Activated naive CD8-positive, alpha-beta T cell (primary cell): Measurements from ENCODE around the gene LMNTD1.
"Not testable (repeated sequence)": the region's sequence is repeated elsewhere in the genome, so short reads cannot be mapped to it uniquely, and the experiment has no call there.

Source experiments
- H3K27ac Mint-ChIP-seq: one replicate; pipeline ENCODE4 v1.8.0; 2021; ENCODE audit warnings: mixed read lengths
- H3K27me3 Mint-ChIP-seq: one replicate; pipeline ENCODE4 v1.8.0; 2021; ENCODE audit warnings: mixed read lengths
- H3K36me3 Mint-ChIP-seq: one replicate; pipeline ENCODE4 v1.8.0; 2021; ENCODE audit warnings: mixed read lengths
- H3K4me1 Mint-ChIP-seq: one replicate; pipeline ENCODE4 v1.8.0; 2021; ENCODE audit warnings: low read depth, mixed read lengths
- H3K4me3 Mint-ChIP-seq: one replicate; pipeline ENCODE4 v1.8.0; 2021; ENCODE audit warnings: mild to moderate bottlenecking, mixed read lengths
- H3K9me3 Mint-ChIP-seq: one replicate; pipeline ENCODE4 v1.8.0; 2021; ENCODE audit warnings: low read depth, mixed read lengths

The LMNTD1 gene

GRCh38 chr12:25553098-25553497, at the start of gene LMNTD1:
LMNTD1 (minus strand) TSS chr12:25553283; CDS start chr12:25552959, 324 bp downstream.
- Mint-ChIP-seq H3K27me3 (no peaks in the 10 kb centered on the region), H3K36me3 (no peaks in the 10 kb centered on the region)

GRCh38 chr12:25598956-25599355, 45.9 kb upstream of the LMNTD1 start:
- H3K4me1 Mint-ChIP-seq, result peaks cover 31% of the 10 kb centered on the region

More at GRCh38 chr12:25553098-25553497, at the start of gene LMNTD1:
- H3K4me1 Mint-ChIP-seq, result peaks cover 1% of the 10 kb centered on the region
- no peak within 1 kb of the TSS for H3K4me3 Mint-ChIP-seq
- no peaks in the 10 kb centered on the region for H3K9me3 Mint-ChIP-seq
- no peak within 1 kb of the TSS for H3K27ac Mint-ChIP-seq

GRCh38 chr12:25595496-25595895, 42.4 kb upstream of the LMNTD1 start:
- peak overlapping the region; percentile 83 for H3K27ac Mint-ChIP-seq
- H3K27me3 Mint-ChIP-seq, result not testable (repeated sequence)
- H3K9me3 Mint-ChIP-seq, result peaks cover 32% of the 10 kb centered on the region
- H3K4me3 Mint-ChIP-seq, result peak overlapping the region; percentile 57
- H3K36me3 Mint-ChIP-seq, result peaks cover 10% of the 10 kb centered on the region
- peaks cover 53% of the 10 kb centered on the region for H3K4me1 Mint-ChIP-seq

More at GRCh38 chr12:25598956-25599355, 45.9 kb upstream of the LMNTD1 start:
- no peaks in the 10 kb centered on the region for H3K27me3 Mint-ChIP-seq
- H3K4me3 Mint-ChIP-seq, result no peak overlapping the region
- peaks cover 32% of the 10 kb centered on the region for H3K9me3 Mint-ChIP-seq
- peaks cover 10% of the 10 kb centered on the region for H3K36me3 Mint-ChIP-seq
- no peak overlapping the region for H3K27ac Mint-ChIP-seq

- Mint-ChIP-seq H3K27ac (peak overlapping the region; percentile 51), H3K4me1 (peaks cover 63% of the 10 kb centered on the region), H3K27me3 (no peaks in the 10 kb centered on the region), H3K4me3 (no peak overlapping the region), H3K9me3 (peaks cover 25% of the 10 kb centered on the region), H3K36me3 (peaks cover 10% of the 10 kb centered on the region)
Observed at GRCh38 chr12:25594376-25594775, 41.3 kb upstream of the LMNTD1 start.

GRCh38 chr12:25592725-25593495, 39.8 kb upstream of the LMNTD1 start:
- Mint-ChIP-seq H3K36me3 (peaks cover 5% of the 10 kb centered on the region), H3K27me3 (no peaks in the 10 kb centered on the region), H3K4me1 (peaks cover 69% of the 10 kb centered on the region), H3K4me3 (no peak overlapping the region), H3K9me3 (peaks cover 22% of the 10 kb centered on the region), H3K27ac (peak overlapping the region; percentile 11)

- H3K4me1 Mint-ChIP-seq, result peaks cover 65% of the 10 kb centered on the region
- H3K27me3 Mint-ChIP-seq, result no peaks in the 10 kb centered on the region
- no peak overlapping the region for H3K4me3 Mint-ChIP-seq
- H3K9me3 Mint-ChIP-seq, result peaks cover 23% of the 10 kb centered on the region
- H3K27ac Mint-ChIP-seq, result peak overlapping the region; percentile 69
- peaks cover 12% of the 10 kb centered on the region for H3K36me3 Mint-ChIP-seq
Observed at GRCh38 chr12:25591144-25591543, 38.1 kb upstream of the LMNTD1 start.

GRCh38 chr12:25590011-25590721, 37.1 kb upstream of the LMNTD1 start:
- Mint-ChIP-seq H3K4me1 (peaks cover 59% of the 10 kb centered on the region), H3K36me3 (peaks cover 8% of the 10 kb centered on the region), H3K27ac (peak overlapping the region; percentile 69), H3K27me3 (no peaks in the 10 kb centered on the region), H3K9me3 (peaks cover 15% of the 10 kb centered on the region), H3K4me3 (peak overlapping the region; percentile 66)

GRCh38 chr12:25587346-25587745, 34.3 kb upstream of the LMNTD1 start:
- no peak overlapping the region for H3K27ac Mint-ChIP-seq
- no peak overlapping the region for H3K4me3 Mint-ChIP-seq
- H3K27me3 Mint-ChIP-seq, result no peaks in the 10 kb centered on the region
- H3K4me1 Mint-ChIP-seq, result peaks cover 41% of the 10 kb centered on the region
- H3K36me3 Mint-ChIP-seq, result peaks cover 8% of the 10 kb centered on the region
- peaks cover 15% of the 10 kb centered on the region for H3K9me3 Mint-ChIP-seq

GRCh38 chr12:25585662-25586061, 32.6 kb upstream of the LMNTD1 start:
- no peak overlapping the region for H3K4me3 Mint-ChIP-seq
- no peaks in the 10 kb centered on the region for H3K27me3 Mint-ChIP-seq
- H3K36me3 Mint-ChIP-seq, result peaks cover 8% of the 10 kb centered on the region
- no peak overlapping the region for H3K27ac Mint-ChIP-seq
- peaks cover 15% of the 10 kb centered on the region for H3K9me3 Mint-ChIP-seq
- peaks cover 25% of the 10 kb centered on the region for H3K4me1 Mint-ChIP-seq

- no peaks in the 10 kb centered on the region for H3K27me3 Mint-ChIP-seq
- no peak overlapping the region for H3K27ac Mint-ChIP-seq
Observed at GRCh38 chr12:25585021-25585523, 32.0 kb upstream of the LMNTD1 start.

GRCh38 chr12:25584596-25584995, 31.5 kb upstream of the LMNTD1 start:
- H3K36me3 Mint-ChIP-seq, result peaks cover 8% of the 10 kb centered on the region
- no peak overlapping the region for H3K27ac Mint-ChIP-seq
- H3K9me3 Mint-ChIP-seq, result peaks cover 15% of the 10 kb centered on the region
- H3K27me3 Mint-ChIP-seq, result no peaks in the 10 kb centered on the region
- no peak overlapping the region for H3K4me3 Mint-ChIP-seq
- peaks cover 14% of the 10 kb centered on the region for H3K4me1 Mint-ChIP-seq

More at GRCh38 chr12:25585021-25585523, 32.0 kb upstream of the LMNTD1 start:
- Mint-ChIP-seq H3K4me3 (no peak overlapping the region), H3K36me3 (peaks cover 8% of the 10 kb centered on the region), H3K4me1 (peaks cover 19% of the 10 kb centered on the region), H3K9me3 (peaks cover 15% of the 10 kb centered on the region)

- no peak overlapping the region for H3K27ac Mint-ChIP-seq
Observed at GRCh38 chr12:25583545-25583944, 30.5 kb upstream of the LMNTD1 start.

GRCh38 chr12:25581067-25581466, 28.0 kb upstream of the LMNTD1 start:
- Mint-ChIP-seq H3K36me3 (peaks cover under 1% of the 10 kb centered on the region), H3K4me3 (no peak overlapping the region), H3K9me3 (peaks cover under 1% of the 10 kb centered on the region)

More at GRCh38 chr12:25583545-25583944, 30.5 kb upstream of the LMNTD1 start:
- Mint-ChIP-seq H3K9me3 (peaks cover 15% of the 10 kb centered on the region), H3K36me3 (peaks cover 8% of the 10 kb centered on the region), H3K4me1 (peaks cover 7% of the 10 kb centered on the region), H3K27me3 (no peaks in the 10 kb centered on the region), H3K4me3 (no peak overlapping the region)

GRCh38 chr12:25578411-25579143, 25.5 kb upstream of the LMNTD1 start:
- H3K4me1 Mint-ChIP-seq, result peaks cover 2% of the 10 kb centered on the region

More at GRCh38 chr12:25581067-25581466, 28.0 kb upstream of the LMNTD1 start:
- Mint-ChIP-seq H3K27me3 (no peaks in the 10 kb centered on the region), H3K4me1 (peaks cover 4% of the 10 kb centered on the region), H3K27ac (no peak overlapping the region)

More at GRCh38 chr12:25578411-25579143, 25.5 kb upstream of the LMNTD1 start:
- H3K36me3 Mint-ChIP-seq, result no peaks in the 10 kb centered on the region
- no peak overlapping the region for H3K27ac Mint-ChIP-seq
- no peak overlapping the region for H3K4me3 Mint-ChIP-seq
- no peaks in the 10 kb centered on the region for H3K27me3 Mint-ChIP-seq
- H3K9me3 Mint-ChIP-seq, result no peaks in the 10 kb centered on the region
